MCF 10A (cell line): ENCODE measurements around the gene KEL. TPM values are rescaled to one million over a fixed set of nuclear protein-coding genes. Genes with fewer than 3 reads are reported as not detected.

Experiments
- BruUV-seq: library from RNA; stranded (reverse); fragments of 400-500 nt; replicated peaks from 2 replicates; lab custom pipeline; 2021; lab: Mats Ljungman, UMichigan
- CTCF ChIA-PET: fragments of 300-600 bp; sonication (Branson Sonifier 250); formaldehyde crosslinking; extraction: SDS; loops from one replicate; lab custom pipeline; 2021; ENCODE audit warnings: antibody characterized with exemption, inconsistent platforms; lab: Yijun Ruan, JAX
- POLR2A ChIA-PET: fragments of 300-600, 350-650 bp; sonication (Branson Sonifier 250); formaldehyde crosslinking; extraction: SDS; loops from one replicate; lab custom pipeline; 2020; ENCODE audit warnings: antibody characterized with exemption, inconsistent platforms; lab: Yijun Ruan, JAX
- DNase-seq: peaks from one replicate; pipeline ENCODE4 v3.0.0-alpha.2; 2018; ENCODE audit not compliant: unreplicated experiment
- H3K27ac Mint-ChIP-seq: one replicate; pipeline ENCODE4 v1.8.0; 2022; ENCODE audit warnings: mild to moderate bottlenecking, low read depth, mixed read lengths; ENCODE audit not compliant: unreplicated experiment
- H3K27me3 Mint-ChIP-seq: one replicate; pipeline ENCODE4 v1.8.0; 2022; ENCODE audit warnings: mixed read lengths; ENCODE audit not compliant: insufficient read depth, unreplicated experiment
- H3K36me3 Mint-ChIP-seq: one replicate; pipeline ENCODE4 v1.8.0; 2022; ENCODE audit warnings: mild to moderate bottlenecking, moderate library complexity, mixed read lengths; ENCODE audit not compliant: insufficient read depth, unreplicated experiment
- H3K4me1 Mint-ChIP-seq: one replicate; pipeline ENCODE4 v1.8.0; 2022; ENCODE audit warnings: mixed read lengths; ENCODE audit not compliant: insufficient read depth, unreplicated experiment
- H3K4me3 Mint-ChIP-seq: one replicate; pipeline ENCODE4 v1.8.0; 2022; ENCODE audit warnings: mild to moderate bottlenecking, moderate library complexity, mixed read lengths; ENCODE audit not compliant: unreplicated experiment
- H3K9me3 Mint-ChIP-seq: one replicate; pipeline ENCODE4 v1.8.0; 2022; ENCODE audit warnings: mixed read lengths; ENCODE audit not compliant: unreplicated experiment
- intact Hi-C: fragments of 100-400 bp; cut with micrococcal nuclease; formaldehyde crosslinking; loops from 2 replicates; pipeline ENCODE4 v1.14.1; 2022
- total RNA-seq: library from RNA; stranded (reverse); gene quantifications from 2 replicates; pipeline ENCODE4 v1.2.3, GENCODE V29; 2022
- TF ChIP-seq, protein P1 (sequence below): fragments of 200-600 bp; IDR thresholded peaks from one replicate; pipeline ENCODE4 v1.8.0; 2022; ENCODE audit warnings: antibody characterized with exemption, mild to moderate bottlenecking; ENCODE audit not compliant: unreplicated experiment

KEL gene
- total RNA-seq, 1 experiment from 2014 or later, result not detected

DNA sequence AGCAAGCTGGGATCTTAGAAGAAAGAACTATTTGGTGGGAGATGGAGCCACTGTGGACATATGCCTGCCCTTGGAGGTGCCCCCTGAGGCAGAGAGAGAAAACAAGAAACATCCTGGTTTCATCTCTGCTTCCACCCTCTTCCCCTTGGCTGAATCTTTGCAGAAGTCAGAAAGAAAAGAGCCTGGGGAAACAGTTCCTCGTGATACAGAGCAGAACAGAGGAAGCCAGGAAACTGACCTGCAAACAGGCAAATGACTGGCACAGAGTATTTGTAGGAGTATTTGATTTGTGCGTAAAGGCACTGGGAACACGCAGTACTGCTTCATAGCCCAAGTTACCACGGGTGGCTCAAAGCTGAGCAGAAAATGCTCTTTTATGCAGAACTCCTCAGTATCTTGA lies 7.0 kb upstream of the KEL start:
- Mint-ChIP-seq H3K9me3 (peaks cover 6% of the 10 kb centered on the region), H3K4me1 (no peaks in the 10 kb centered on the region), H3K36me3 (no peaks in the 10 kb centered on the region), H3K4me3 (no peak overlapping the region), H3K27me3 (peaks cover 19% of the 10 kb centered on the region), H3K27ac (no peak overlapping the region)
- POLR2A ChIA-PET, result no interaction called here
- CTCF ChIA-PET, result interaction anchor here (0.5 kb wide), 1 partner anchor 168 kb away, joined by 3 read pairs; no protein-coding TSS in a partner anchor
- no TSS peak for BruUV-seq
- no peak for DNase-seq
- TF ChIP-seq, protein P1, sequence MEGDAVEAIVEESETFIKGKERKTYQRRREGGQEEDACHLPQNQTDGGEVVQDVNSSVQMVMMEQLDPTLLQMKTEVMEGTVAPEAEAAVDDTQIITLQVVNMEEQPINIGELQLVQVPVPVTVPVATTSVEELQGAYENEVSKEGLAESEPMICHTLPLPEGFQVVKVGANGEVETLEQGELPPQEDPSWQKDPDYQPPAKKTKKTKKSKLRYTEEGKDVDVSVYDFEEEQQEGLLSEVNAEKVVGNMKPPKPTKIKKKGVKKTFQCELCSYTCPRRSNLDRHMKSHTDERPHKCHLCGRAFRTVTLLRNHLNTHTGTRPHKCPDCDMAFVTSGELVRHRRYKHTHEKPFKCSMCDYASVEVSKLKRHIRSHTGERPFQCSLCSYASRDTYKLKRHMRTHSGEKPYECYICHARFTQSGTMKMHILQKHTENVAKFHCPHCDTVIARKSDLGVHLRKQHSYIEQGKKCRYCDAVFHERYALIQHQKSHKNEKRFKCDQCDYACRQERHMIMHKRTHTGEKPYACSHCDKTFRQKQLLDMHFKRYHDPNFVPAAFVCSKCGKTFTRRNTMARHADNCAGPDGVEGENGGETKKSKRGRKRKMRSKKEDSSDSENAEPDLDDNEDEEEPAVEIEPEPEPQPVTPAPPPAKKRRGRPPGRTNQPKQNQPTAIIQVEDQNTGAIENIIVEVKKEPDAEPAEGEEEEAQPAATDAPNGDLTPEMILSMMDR, result no peak
- intact Hi-C loops, result no loop called here

DNA sequence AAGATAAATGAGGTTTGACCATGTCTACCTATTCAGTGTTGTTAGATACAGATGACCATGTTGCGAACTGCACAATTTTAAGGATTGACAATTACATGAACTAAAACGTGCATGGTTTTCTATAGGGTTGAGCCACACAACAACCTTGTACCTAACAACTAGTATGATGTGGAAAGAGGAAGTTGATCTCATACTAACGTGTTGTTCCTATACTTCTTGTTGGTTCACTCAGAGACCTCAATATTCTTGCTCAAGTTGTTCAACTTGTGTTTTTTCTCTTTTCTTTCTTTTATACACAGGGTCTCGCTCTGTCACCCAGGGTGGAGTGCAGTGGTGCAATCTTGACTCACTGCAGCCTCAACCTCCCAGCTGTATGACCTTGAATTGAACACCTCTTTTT lies 6.1 kb upstream of the KEL start:
- CTCF ChIA-PET, result interaction anchor here (2.6 kb wide), 1 partner anchor 88 kb away, joined by 9 read pairs; no protein-coding TSS in a partner anchor
- Mint-ChIP-seq H3K27me3 (peaks cover 23% of the 10 kb centered on the region), H3K4me3 (no peak overlapping the region), H3K36me3 (no peaks in the 10 kb centered on the region), H3K27ac (no peak overlapping the region), H3K4me1 (no peaks in the 10 kb centered on the region), H3K9me3 (peaks cover 6% of the 10 kb centered on the region)
- intact Hi-C loops, result no loop called here
- TF ChIP-seq, protein P1, result no peak
- POLR2A ChIA-PET, result no interaction called here
- DNase-seq, result no peak
- no TSS peak for BruUV-seq

DNA sequence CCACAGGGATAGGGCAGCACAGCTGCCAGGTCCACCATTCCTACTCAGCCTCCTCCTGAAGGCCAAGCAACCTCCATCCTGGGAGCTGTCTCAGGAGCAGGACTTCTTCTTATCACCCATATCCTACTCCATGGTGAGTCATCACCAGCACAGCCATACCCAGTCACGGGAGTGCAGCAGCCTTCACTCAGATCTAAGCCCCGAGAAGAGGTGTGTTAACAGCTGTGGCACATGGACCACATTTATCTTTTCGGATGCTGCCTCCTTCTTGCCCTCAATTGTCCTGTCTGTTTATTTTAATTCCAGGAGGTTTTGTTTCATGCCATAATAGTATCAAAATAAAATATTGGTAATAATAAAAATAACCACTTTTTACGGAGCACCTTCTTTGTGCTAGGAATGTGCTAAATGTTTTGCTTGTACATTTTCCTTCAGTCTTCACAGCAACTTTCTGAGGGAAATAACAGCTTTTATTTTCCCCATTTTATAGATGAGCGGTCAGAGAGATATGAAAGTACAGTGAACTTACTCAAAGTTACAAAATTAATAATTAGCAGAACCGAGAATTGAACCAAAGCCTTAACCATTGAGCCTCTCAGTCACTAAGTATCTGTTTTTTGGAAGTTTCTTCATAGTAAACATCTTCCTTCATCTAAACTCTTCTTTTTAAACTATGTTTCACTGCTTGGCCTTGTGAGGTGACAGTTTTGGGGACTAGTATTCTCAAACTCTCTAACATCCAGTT lies 2.5 kb upstream of the KEL start:
- H3K4me1 Mint-ChIP-seq, result no peaks in the 10 kb centered on the region
- H3K27me3 Mint-ChIP-seq, result peaks cover 45% of the 10 kb centered on the region
- TF ChIP-seq, protein P1, result no peak
- intact Hi-C loops, result no loop called here
- H3K4me3 Mint-ChIP-seq, result no peak overlapping the region
- ChIA-PET CTCF (interaction anchor here (0.5 to 3.7 kb wide), 7 partner anchors 11 to 98 kb away, joined by 3 to 17 read pairs (median 4); no protein-coding TSS in a partner anchor), POLR2A (interaction anchor here (1.2 kb wide), 1 partner anchor 12 kb away, joined by 4 read pairs; no protein-coding TSS in a partner anchor)
- H3K36me3 Mint-ChIP-seq, result no peaks in the 10 kb centered on the region
- H3K27ac Mint-ChIP-seq, result no peak overlapping the region
- DNase-seq, result peak; percentile 9
- no TSS peak for BruUV-seq
- no peaks in the 10 kb centered on the region for H3K9me3 Mint-ChIP-seq

DNA sequence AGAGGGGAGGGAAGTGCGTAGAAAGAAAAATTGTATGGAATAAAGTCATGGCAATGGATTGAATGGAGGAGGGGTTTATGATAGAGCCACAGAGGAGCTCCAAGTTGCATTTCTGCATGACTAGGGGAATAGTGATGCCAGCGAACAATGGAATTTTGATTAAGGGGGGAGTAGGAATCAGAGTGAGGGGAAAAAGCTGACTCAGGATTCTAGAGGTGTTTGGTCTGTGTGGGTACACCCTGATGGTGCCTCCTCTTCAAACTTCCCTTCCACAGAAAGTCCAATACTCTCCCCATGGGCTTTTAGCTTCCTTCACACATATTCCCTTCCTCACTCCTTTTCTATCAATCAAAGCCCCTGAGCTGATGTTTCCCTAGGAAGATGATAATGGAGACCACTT lies 1.8 kb upstream of the KEL start:
- intact Hi-C loops, result no loop called here
- H3K9me3 Mint-ChIP-seq, result no peaks in the 10 kb centered on the region
- peaks cover 52% of the 10 kb centered on the region for H3K27me3 Mint-ChIP-seq
- no peaks in the 10 kb centered on the region for H3K4me1 Mint-ChIP-seq
- H3K36me3 Mint-ChIP-seq, result no peaks in the 10 kb centered on the region
- DNase-seq, result no peak
- ChIA-PET CTCF (interaction anchor here (0.5 to 3.7 kb wide), 5 partner anchors 12 to 82 kb away, joined by 3 to 17 read pairs (median 4); no protein-coding TSS in a partner anchor), POLR2A (no interaction called here)
- H3K4me3 Mint-ChIP-seq, result no peak overlapping the region
- no TSS peak for BruUV-seq
- H3K27ac Mint-ChIP-seq, result no peak overlapping the region
- TF ChIP-seq, protein P1, result no peak
